ENCODE measurements around the gene ADGRD1. TPM values are rescaled to one million over a fixed set of nuclear protein-coding genes. Genes with fewer than 3 reads are reported as not detected.

The ADGRD1 gene
- total RNA-seq, 2 experiments from 2014 or later: 0.27 to 0.65 TPM

DNA sequence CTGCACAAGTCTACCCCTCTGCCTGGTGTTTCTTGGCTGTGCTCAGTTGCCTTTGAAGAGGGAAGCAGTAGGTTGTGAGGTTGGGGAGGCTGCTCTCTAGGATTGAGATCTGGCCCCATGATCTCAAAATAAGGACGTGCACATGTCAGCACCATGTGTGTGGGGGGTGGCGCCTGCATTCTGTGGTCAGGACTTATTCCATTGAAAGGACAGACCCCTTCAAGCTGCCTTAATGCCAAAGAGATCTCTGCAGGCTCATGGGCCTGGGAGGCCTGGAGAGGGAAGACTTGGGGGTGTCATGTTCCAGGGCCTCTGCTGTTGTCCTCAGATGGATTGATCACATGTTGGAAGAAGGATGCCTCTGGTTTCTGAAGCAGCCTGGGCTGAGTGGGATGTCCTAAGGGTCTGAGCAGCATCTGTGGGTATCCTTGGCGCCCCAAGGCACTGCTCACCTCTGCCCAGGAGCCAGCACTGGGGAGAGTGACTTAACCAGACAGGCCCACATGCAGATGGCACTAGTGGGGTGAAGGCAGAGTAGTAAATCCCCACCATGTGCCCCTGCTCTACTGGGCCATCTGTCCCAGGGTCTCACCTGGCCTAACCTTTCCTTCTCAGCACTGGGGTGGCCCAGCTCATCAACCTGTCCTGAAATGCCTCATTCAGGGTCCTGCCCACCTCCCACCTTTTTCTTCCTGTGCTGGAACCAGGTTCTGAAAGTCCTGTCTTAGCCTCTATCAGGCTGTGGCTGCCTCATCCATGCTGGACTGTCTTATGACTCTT is 118.9 kb downstream of the ADGRD1 start:
- POLR2A ChIA-PET: no interaction called here
- H3K27ac Mint-ChIP-seq: no peak overlapping the region

DNA sequence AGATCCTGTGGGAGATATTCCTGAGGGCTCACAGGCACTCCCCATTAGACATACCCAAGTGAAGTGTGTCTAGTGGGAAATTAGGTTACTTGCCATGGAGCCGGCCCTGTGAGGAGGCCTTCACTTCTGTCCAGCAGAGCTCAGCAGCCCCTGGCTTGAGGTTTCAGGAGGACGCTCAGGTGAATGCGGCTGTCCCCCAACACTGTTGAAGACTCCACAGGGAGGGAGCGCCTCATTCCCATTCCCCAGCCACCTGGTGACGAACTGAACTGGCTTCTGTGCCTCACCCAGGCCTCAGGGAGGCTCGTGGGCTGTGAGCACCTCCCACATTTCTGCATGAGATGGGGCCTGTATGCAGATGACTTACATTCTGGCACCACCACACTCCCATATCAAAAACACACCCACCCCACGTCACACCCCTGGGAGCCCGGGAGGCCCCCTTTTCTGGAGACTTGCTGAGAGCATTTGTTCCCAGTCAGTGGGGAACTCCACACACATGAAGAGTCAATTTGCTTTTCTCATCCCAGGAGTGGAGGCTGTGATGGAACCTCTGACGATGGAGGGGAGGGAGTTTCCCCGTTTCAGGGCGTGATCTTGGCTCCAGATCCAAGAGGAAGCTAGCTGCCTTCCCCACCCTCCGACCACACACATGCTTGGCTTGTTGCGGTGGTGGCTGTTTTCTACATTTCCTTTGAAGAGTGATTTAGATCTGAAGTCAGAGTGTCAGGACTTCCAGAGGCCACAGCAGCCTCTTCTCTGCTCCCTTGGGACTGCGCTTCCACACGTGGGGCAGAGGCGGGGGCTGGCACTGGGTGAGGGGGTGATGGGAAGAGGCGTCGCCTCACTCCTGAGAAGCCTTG is 120.7 kb downstream of the ADGRD1 start:
- POLR2A ChIA-PET: no interaction called here
- DNase-seq: no peak
- intact Hi-C loops (cut with micrococcal nuclease): no loop called here
- peaks cover 2% of the 10 kb centered on the region for H3K9me3 Mint-ChIP-seq
- H3K4me1 Mint-ChIP-seq (ENCODE audit: low read depth): no peaks in the 10 kb centered on the region
- no peak overlapping the region for H3K27ac Mint-ChIP-seq
- H3K27me3 Mint-ChIP-seq: no peaks in the 10 kb centered on the region
- CTCF ChIA-PET: interaction anchor here (0.5 kb wide), 1 partner anchor 707 kb away, joined by 3 read pairs; no protein-coding TSS in a partner anchor
- no peak overlapping the region for H3K4me3 Mint-ChIP-seq
- peak; percentile 37 for ATAC-seq
- H3K36me3 Mint-ChIP-seq (ENCODE audit: low read depth): no peaks in the 10 kb centered on the region
- TF ChIP-seq, protein P1, sequence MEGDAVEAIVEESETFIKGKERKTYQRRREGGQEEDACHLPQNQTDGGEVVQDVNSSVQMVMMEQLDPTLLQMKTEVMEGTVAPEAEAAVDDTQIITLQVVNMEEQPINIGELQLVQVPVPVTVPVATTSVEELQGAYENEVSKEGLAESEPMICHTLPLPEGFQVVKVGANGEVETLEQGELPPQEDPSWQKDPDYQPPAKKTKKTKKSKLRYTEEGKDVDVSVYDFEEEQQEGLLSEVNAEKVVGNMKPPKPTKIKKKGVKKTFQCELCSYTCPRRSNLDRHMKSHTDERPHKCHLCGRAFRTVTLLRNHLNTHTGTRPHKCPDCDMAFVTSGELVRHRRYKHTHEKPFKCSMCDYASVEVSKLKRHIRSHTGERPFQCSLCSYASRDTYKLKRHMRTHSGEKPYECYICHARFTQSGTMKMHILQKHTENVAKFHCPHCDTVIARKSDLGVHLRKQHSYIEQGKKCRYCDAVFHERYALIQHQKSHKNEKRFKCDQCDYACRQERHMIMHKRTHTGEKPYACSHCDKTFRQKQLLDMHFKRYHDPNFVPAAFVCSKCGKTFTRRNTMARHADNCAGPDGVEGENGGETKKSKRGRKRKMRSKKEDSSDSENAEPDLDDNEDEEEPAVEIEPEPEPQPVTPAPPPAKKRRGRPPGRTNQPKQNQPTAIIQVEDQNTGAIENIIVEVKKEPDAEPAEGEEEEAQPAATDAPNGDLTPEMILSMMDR (IDR thresholded peaks at IDR 0.05): no peak

More for the DNA sequence above, 118.9 kb downstream of the ADGRD1 start:
- no peaks in the 10 kb centered on the region for H3K27me3 Mint-ChIP-seq
- no peak overlapping the region for H3K4me3 Mint-ChIP-seq
- ATAC-seq (no peak), DNase-seq (no peak)
- no peaks in the 10 kb centered on the region for H3K36me3 Mint-ChIP-seq (ENCODE audit: low read depth)
- no peaks in the 10 kb centered on the region for H3K4me1 Mint-ChIP-seq (ENCODE audit: low read depth)
- TF ChIP-seq, protein P1 (IDR thresholded peaks at IDR 0.05): no peak
- intact Hi-C loops (cut with micrococcal nuclease): no loop called here
- CTCF ChIA-PET: no interaction called here
- H3K9me3 Mint-ChIP-seq: peaks cover 2% of the 10 kb centered on the region

DNA sequence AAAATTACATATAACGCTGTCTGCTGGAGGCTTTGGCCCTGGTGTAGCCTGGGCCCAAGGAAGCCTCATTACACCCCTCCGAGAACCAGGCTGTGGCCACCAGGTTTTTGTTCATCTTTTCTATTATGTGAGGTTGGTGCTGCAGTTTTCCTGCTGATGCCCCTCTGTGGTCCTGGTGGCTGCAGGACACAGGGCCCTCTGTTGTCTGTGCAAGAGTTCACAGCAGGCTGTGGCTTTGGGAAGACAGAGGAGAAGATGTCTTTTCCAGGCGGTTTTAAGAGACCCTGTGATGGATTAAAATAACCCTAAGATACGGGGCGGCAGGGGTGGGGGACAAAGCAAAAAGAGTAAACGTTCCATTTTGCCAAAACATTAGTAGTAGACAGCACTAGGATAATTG is 121.5 kb downstream of the ADGRD1 start:
- Mint-ChIP-seq H3K27ac (no peak overlapping the region), H3K36me3 (ENCODE audit: low read depth) (no peaks in the 10 kb centered on the region), H3K4me1 (ENCODE audit: low read depth) (no peaks in the 10 kb centered on the region), H3K27me3 (no peaks in the 10 kb centered on the region), H3K4me3 (no peak overlapping the region), H3K9me3 (peaks cover 2% of the 10 kb centered on the region)
- TF ChIP-seq, protein P1 (IDR thresholded peaks at IDR 0.05): no peak
- ChIA-PET CTCF (no interaction called here), POLR2A (no interaction called here)
- intact Hi-C loops (cut with micrococcal nuclease): no loop called here
- ATAC-seq (no peak), DNase-seq (no peak)

DNA sequence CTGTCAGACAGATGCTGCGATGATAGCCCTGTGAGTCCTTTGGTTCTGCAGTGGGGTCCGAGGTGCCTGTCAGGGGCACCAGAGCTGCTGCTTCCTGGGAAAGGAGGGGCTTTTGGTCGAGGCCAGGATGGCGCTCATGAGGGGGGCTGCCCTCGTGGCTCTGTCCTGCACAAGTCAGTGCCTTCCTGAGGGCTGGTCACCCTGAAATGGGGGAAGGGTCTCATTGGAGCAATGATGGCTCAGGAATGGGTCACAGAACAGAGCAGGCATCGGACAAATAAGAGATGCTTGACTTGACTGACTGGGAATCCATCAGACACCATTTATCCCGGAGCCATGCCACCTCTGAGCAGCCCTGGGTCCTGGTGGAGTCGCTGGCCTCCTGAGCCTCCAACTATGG is 121.9 kb downstream of the ADGRD1 start:
- no peaks in the 10 kb centered on the region for H3K36me3 Mint-ChIP-seq (ENCODE audit: low read depth)
- TF ChIP-seq, protein P1 (IDR thresholded peaks at IDR 0.05): no peak
- no peak overlapping the region for H3K4me3 Mint-ChIP-seq
- DNase-seq (no peak), ATAC-seq (no peak)
- peaks cover 2% of the 10 kb centered on the region for H3K9me3 Mint-ChIP-seq
- ChIA-PET CTCF (no interaction called here), POLR2A (no interaction called here)
- no peak overlapping the region for H3K27ac Mint-ChIP-seq
- H3K27me3 Mint-ChIP-seq: no peaks in the 10 kb centered on the region
- intact Hi-C loops (cut with micrococcal nuclease): no loop called here
- no peaks in the 10 kb centered on the region for H3K4me1 Mint-ChIP-seq (ENCODE audit: low read depth)

DNA sequence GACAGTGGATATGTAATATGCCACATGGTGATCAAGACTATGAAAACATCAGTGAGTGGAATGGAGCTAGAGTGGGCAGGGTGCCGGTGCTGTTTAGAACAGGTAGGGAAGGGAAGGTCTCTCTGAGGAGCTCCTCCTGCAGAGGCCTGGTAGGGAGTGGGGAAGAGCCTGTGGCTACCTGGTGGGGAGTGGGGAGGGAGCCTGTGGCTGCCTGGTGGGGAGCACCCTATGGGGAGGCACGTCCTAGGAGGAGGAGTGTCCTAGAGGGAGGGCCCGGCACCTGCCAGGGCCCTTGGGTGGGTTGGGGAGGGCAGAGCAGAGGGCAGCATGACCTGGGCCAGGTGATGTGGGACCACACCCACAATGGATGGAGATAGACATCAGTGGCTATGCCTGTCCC is 122.6 kb downstream of the ADGRD1 start:
- Mint-ChIP-seq H3K4me1 (ENCODE audit: low read depth) (no peaks in the 10 kb centered on the region), H3K4me3 (no peak overlapping the region), H3K27me3 (no peaks in the 10 kb centered on the region), H3K36me3 (ENCODE audit: low read depth) (no peaks in the 10 kb centered on the region), H3K9me3 (peaks cover 2% of the 10 kb centered on the region), H3K27ac (no peak overlapping the region)
- TF ChIP-seq, protein P1 (IDR thresholded peaks at IDR 0.05): no peak
- ATAC-seq: no peak
- no peak for DNase-seq
- ChIA-PET CTCF (no interaction called here), POLR2A (interaction anchor here (0.6 kb wide), 1 partner anchor 374 kb away, joined by 3 read pairs; no protein-coding TSS in a partner anchor)
- intact Hi-C loops (cut with micrococcal nuclease): no loop called here
